Measurements from ENCODE around the gene WDR74. TPM values are rescaled to one million over a fixed set of nuclear protein-coding genes. Genes with fewer than 3 reads are reported as not detected.

WDR74 gene
- total RNA-seq, 2 donors from 2014 or later = 44.6 to 48.1 TPM

GRCh38 chr11:62823677-62824076 lies 15.7 kb downstream of the WDR74 start:
- H3K27ac ChIP-seq (ENCODE audit: low read depth, low read length) = no peak overlapping the region
- TF ChIP-seq, protein P1, sequence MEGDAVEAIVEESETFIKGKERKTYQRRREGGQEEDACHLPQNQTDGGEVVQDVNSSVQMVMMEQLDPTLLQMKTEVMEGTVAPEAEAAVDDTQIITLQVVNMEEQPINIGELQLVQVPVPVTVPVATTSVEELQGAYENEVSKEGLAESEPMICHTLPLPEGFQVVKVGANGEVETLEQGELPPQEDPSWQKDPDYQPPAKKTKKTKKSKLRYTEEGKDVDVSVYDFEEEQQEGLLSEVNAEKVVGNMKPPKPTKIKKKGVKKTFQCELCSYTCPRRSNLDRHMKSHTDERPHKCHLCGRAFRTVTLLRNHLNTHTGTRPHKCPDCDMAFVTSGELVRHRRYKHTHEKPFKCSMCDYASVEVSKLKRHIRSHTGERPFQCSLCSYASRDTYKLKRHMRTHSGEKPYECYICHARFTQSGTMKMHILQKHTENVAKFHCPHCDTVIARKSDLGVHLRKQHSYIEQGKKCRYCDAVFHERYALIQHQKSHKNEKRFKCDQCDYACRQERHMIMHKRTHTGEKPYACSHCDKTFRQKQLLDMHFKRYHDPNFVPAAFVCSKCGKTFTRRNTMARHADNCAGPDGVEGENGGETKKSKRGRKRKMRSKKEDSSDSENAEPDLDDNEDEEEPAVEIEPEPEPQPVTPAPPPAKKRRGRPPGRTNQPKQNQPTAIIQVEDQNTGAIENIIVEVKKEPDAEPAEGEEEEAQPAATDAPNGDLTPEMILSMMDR (conservative IDR thresholded peaks at IDR 0.05) = no peak
- H3K4me3 Mint-ChIP-seq = no peak overlapping the region
- H3K9me3 ChIP-seq (ENCODE audit: control insufficient read depth, low read length) = no peaks in the 10 kb centered on the region
- H3K36me3 Mint-ChIP-seq (ENCODE audit: low read depth) = peaks cover 72% of the 10 kb centered on the region
- no peak overlapping the region for H3K9ac ChIP-seq (ENCODE audit: extremely low read depth, low read length, poor library complexity, severe bottlenecking)
- DNase-seq = no peak
- 92 to 100% methylated on average over 3 of the region's 3 CpGs for whole genome bisulfite sequencing, 2 experiments (ENCODE audit: insufficient coverage in 1 of 2, insufficient read length in 1 of 2)
- H3K4me1 Mint-ChIP-seq = no peaks in the 10 kb centered on the region
- peaks cover 75% of the 10 kb centered on the region for H3K36me3 ChIP-seq (ENCODE audit: control insufficient read depth, insufficient read depth, low read length)
- no peaks in the 10 kb centered on the region for H3K27me3 Mint-ChIP-seq (ENCODE audit: insufficient read depth)
- H3K9me3 Mint-ChIP-seq = peaks cover 2% of the 10 kb centered on the region
- H3K4me3 ChIP-seq (ENCODE audit: low read length) = no peak overlapping the region
- H3K27ac Mint-ChIP-seq = no peak overlapping the region
- no peaks in the 10 kb centered on the region for H3K27me3 ChIP-seq (ENCODE audit: control insufficient read depth, insufficient read depth, low read length, poor library complexity, severe bottlenecking)
- no peaks in the 10 kb centered on the region for H3K4me1 ChIP-seq (ENCODE audit: control insufficient read depth, insufficient read depth, low read length)

GRCh38 chr11:62817129-62817528 lies 22.3 kb downstream of the WDR74 start:
- Histone ChIP-seq H3K27ac (ENCODE audit: low read depth, low read length) (no peak overlapping the region), H3K4me3 (ENCODE audit: low read length) (no peak overlapping the region), H3K36me3 (ENCODE audit: control insufficient read depth, insufficient read depth, low read length) (peaks cover 58% of the 10 kb centered on the region), H3K4me1 (ENCODE audit: control insufficient read depth, insufficient read depth, low read length) (no peaks in the 10 kb centered on the region), H3K9ac (ENCODE audit: extremely low read depth, low read length, poor library complexity, severe bottlenecking) (no peak overlapping the region), H3K9me3 (ENCODE audit: control insufficient read depth, low read length) (no peaks in the 10 kb centered on the region), H3K27me3 (ENCODE audit: control insufficient read depth, insufficient read depth, low read length, poor library complexity, severe bottlenecking) (no peaks in the 10 kb centered on the region)
- H3K36me3 Mint-ChIP-seq (ENCODE audit: low read depth) = peaks cover 41% of the 10 kb centered on the region
- TF ChIP-seq, protein P1 (conservative IDR thresholded peaks at IDR 0.05) = no peak
- WGBS, 2 experiments (ENCODE audit: insufficient coverage in 1 of 2, insufficient read length in 1 of 2) = 93 to 96% methylated on average over 4 of the region's 4 CpGs
- H3K27me3 Mint-ChIP-seq (ENCODE audit: insufficient read depth) = no peaks in the 10 kb centered on the region
- DNase-seq = no peak
- no peak overlapping the region for H3K4me3 Mint-ChIP-seq
- no peaks in the 10 kb centered on the region for H3K4me1 Mint-ChIP-seq
- no peaks in the 10 kb centered on the region for H3K9me3 Mint-ChIP-seq
- H3K27ac Mint-ChIP-seq = no peak overlapping the region

DNA sequence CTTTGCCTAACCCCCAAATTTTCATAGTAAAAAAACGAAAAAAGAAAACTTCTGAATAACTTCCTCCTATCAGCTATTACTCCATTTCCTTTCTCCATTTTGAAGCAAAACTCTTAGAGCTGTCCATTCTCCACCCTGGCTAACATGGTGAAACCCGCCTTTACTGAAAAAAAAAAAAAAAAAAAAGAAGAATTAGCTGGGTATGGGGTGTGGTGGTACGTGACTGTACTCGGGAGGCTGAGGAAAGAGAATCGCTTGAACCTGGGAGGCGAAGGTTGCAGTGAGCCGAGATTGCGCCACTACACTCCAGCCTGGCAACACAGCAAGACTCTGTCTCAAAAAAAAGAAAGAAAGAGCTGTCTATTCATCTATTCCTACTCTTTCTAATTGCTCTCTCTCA lies 22.8 kb downstream of the WDR74 start:
- no peaks in the 10 kb centered on the region for H3K9me3 Mint-ChIP-seq
- peaks cover 40% of the 10 kb centered on the region for H3K36me3 Mint-ChIP-seq (ENCODE audit: low read depth)
- H3K36me3 ChIP-seq (ENCODE audit: control insufficient read depth, insufficient read depth, low read length) = peaks cover 54% of the 10 kb centered on the region
- TF ChIP-seq, protein P1 (conservative IDR thresholded peaks at IDR 0.05) = no peak
- DNase-seq = no peak
- whole genome bisulfite sequencing, 2 experiments (ENCODE audit: insufficient coverage in 1 of 2, insufficient read length in 1 of 2) = 93 to 96% methylated on average over 2 to 8 of the region's 8 CpGs
- no peak overlapping the region for H3K4me3 Mint-ChIP-seq
- H3K4me1 ChIP-seq (ENCODE audit: control insufficient read depth, insufficient read depth, low read length) = no peaks in the 10 kb centered on the region
- H3K4me3 ChIP-seq (ENCODE audit: low read length) = no peak overlapping the region
- H3K27me3 ChIP-seq (ENCODE audit: control insufficient read depth, insufficient read depth, low read length, poor library complexity, severe bottlenecking) = no peaks in the 10 kb centered on the region
- no peak overlapping the region for H3K27ac ChIP-seq (ENCODE audit: low read depth, low read length)
- H3K4me1 Mint-ChIP-seq = peaks cover 2% of the 10 kb centered on the region
- no peak overlapping the region for H3K9ac ChIP-seq (ENCODE audit: extremely low read depth, low read length, poor library complexity, severe bottlenecking)
- no peaks in the 10 kb centered on the region for H3K9me3 ChIP-seq (ENCODE audit: control insufficient read depth, low read length)
- H3K27ac Mint-ChIP-seq = no peak overlapping the region
- H3K27me3 Mint-ChIP-seq (ENCODE audit: insufficient read depth) = no peaks in the 10 kb centered on the region

Measured in endodermal cell (in vitro differentiated cells).